Cerebellar cortex (tissue), 1 donor: ENCODE data around the gene RGL3.
A peak's percentile ranks its signal among the peaks of the same experiment; 100 is the strongest.
"Not testable (repeated sequence)": the region's sequence is repeated elsewhere in the genome, so short reads cannot be mapped to it uniquely, and the experiment has no call there.

ENCODE experiments used
- DNase-seq: peaks from one replicate; pipeline ENCODE4 v3.0.0-alpha.2; 2015; ENCODE audit warnings: low spot score

Gene RGL3

DNA sequence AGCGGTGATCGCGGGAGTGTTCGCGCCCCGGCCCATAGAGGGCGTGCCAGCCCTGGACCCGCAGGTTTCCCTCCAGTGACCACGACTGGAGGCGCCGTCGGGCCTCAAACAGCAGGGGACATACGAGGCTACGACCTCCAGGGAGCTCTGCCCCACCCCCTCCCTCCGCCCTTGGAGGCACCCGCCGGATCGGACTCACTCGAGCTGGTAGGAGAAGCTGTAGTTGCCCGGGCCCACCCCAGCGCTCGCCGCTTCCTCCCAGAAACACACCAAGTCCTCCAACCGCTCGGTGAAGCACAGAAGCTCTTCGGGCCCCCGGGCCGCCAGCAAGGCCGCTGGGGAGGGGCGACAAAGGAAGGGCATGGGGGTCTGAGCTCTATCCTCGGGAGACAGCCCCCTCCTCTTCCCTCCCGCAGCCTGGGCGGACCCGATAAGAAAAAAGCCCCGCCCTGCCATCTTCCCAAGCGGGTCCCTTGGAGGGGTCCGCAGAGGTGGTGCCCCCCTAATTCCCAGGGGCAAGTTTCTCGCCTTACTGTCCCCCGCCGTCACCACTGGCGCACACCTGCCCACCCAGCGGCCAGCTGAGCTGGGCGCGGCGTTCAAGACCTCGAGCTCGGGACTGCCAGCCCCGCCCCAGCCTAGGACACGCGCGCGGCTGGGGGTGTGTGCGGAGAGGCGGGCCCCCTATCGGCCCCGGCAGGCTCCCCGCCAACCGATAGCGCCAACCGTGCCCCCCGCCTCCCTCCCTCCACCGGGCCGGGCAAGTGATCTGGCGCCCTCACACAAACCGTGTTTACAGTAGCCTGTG is 36.0 kb downstream of the RGL3 start:
- DNase-seq = peak; percentile 39

GRCh38 chr19:11380653-11381537 is 38.2 kb downstream of the RGL3 start:
- peak; percentile 99 for DNase-seq

DNA sequence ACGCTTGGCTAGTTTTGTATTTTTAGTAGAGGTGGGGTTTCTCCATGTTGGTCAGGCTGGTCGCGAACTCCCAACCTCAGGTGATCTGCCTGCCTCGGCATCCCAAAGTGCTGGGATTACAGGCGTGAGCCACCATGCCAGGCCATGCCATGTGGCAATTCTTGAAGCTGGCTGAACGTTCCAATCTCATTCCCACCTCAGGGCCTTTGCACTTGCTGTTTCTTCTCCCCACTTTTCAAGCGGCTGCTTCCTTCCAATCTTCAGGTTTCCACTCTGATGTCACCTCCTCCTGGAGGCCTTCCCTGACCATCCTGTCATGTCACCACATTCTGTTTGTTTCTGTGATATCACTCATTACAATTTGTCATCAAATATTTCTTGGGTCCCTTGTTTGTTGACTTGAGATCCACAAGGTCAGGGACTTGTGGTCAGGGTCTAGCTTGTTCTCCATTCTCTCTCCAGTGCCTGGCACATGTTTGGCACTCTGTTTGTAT is 39.2 kb downstream of the RGL3 start:
- no peak for DNase-seq

DNA sequence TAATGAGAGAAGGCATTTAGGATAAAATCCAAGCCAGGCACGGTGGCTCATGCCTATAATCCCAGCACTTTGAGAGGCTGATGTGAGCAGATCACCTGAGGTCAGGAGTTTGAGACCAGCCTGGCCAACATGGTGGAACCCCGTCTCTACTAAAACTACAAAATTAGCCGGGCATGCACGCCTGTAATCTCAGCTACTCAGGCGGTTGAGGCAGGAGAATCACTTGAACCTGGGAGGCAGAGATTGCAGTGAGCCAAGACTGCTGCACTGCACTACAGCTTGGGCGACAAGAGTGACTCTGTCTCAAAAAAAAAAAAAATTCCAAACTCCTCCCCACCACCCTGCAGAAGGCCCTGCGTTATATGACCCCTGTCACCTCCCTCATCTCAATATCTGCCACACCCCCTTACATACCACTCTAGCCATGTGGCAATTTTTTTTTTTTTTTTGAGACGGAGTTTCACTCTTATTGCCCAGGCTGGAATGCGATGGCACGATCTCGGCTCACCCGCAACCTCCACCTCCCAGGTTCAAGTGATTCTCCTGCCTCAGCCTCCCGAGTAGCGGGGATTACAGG is 39.8 kb downstream of the RGL3 start:
- DNase-seq = not testable (repeated sequence)

GRCh38 chr19:11378319-11379189 is 40.6 kb downstream of the RGL3 start:
- peak; percentile 62 for DNase-seq

DNA sequence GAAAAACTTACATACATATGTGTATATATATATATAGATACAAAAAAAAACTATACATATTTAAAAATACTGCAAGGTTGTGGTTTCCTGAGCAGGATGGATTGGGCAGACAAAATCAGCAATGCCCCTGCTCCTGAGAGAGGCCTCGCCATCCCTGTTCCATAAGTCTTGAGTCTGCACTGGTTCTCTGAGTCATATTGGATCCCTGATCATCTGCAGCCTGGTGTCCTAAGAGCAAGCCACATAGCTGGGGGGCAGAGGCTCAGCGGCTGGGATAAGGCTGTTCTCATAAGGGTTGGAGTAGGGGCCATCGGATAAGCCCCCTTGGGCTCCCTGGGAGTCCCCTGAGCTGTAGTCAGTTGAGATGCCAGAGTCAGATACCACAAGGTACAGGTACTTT is 41.4 kb downstream of the RGL3 start:
- no peak for DNase-seq

DNA sequence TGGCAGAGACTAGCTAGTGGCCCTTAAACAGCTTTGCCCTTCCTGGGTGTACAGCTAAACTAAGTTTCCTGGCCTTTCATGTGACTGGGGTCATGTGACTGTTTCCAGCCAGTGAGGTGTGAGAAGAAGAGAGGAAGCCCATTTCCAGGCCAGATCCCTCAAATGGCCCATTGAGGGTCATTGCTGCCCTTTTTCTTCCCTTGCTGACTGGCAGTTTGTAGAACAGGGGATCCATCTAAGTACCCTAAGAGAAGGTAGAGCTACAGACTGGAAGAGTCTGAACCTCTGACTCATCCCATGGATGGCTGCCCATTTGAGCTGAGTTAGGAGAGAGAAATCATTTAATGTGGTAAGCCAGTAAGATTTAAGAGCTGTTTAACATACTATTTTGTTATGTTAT is 41.9 kb downstream of the RGL3 start:
- peak; percentile 49 for DNase-seq

- peak; percentile 70 for DNase-seq
Measured at GRCh38 chr19:11375143-11375948, 43.8 kb downstream of the RGL3 start.

DNA sequence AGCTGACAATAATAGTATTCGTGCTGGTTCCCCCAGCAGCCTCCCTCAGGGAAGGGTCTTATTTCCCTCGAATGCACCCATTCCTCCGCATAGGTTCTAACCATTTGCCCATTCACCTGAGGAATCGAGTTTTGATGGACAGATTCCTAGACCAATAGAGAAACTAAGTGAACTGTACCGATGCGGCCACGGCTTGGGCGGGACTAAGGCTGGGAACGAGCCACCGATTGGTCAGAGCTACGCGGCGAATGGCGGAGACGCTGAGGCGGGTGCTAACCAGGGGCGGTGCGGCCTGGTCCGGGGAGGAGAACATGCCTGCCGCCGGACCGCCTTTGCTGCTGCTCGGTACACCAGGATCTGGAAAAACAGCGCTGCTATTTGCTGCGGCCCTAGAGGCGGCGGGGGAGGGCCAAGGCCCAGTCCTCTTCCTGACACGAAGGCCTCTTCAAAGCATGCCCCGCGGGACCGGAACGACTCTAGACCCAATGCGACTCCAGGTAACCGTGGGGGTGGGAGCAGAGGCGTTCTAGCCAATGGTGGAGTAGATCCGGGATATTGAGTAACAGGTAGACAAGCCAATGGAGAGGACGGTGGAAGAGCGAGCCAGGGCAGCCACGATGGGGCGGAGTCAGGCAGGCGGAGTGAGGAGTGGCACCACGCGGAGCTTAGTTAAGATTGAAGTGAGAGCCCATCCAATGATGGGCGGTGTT is 44.5 kb downstream of the RGL3 start, which contains the start of gene SWSAP1:
TSS of gene SWSAP1 (plus strand) at position 234 of the 710 bp plus-strand sequence. CDS start at position 249, 15 bp downstream.
- peak; percentile 100 for DNase-seq

DNA sequence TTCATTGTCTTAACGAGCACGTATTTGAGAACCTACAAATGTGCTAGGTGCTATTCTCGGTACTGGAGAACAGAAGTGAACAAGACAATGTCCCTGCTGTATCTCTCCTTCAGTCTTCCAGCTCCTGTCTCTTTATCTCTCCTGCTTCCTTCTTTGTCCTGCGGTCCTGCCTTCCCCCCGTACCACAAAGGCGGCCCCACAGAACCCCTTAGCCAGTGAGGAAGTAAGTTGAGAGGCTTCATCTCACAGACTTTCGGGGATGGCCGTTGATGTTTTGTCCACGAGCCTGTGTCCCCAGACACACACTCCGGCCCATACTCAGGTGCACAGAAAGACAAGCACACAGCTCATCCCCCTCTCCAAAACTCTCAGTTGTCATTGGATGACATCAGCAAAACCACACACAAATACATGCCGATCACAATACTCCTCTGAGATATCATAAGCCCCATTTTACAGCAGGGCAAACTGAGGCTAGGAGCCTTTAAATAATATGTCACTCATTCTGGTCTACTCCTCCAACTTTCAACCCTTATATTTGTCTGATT is 45.2 kb downstream of the RGL3 start:
- no peak for DNase-seq

GRCh38 chr19:11373166-11373884 is 45.8 kb downstream of the RGL3 start:
- peak; percentile 79 for DNase-seq

- DNase-seq = no peak
Measured at GRCh38 chr19:11370744-11371143, 48.4 kb downstream of the RGL3 start.

GRCh38 chr19:11367528-11367927 is 51.6 kb downstream of the RGL3 start:
- no peak for DNase-seq

- DNase-seq = no peak
Measured at GRCh38 chr19:11365557-11366117, 53.5 kb downstream of the RGL3 start.

GRCh38 chr19:11364935-11365334 is 54.2 kb downstream of the RGL3 start:
- DNase-seq = no peak

DNA sequence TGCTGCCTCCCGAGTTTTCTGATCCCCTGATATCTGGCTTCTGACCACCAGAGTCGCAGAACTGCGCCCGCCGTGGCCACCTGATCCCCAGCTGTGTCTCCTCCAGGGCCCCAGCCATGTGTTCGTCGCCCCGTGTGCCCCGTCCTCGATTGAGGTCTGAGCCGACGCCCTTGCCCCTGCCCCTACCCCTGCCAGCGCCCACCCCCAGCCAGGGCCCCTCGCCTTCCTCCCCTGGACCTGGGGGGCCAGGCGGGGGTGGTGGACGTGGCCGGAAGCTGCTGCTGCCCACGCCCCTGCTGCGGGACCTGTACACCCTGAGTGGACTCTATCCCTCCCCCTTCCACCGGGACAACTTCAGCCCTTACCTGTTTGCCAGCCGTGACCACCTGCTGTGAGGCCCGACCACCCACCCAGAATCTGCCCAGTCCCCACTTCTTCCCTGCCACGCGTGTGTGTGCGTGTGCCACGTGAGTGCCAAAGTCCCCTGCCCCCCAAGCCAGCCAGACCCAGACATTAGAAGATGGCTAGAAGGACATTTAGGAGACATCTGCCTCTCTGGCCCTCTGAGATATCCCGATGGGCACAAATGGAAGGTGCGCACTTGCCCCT is 54.7 kb downstream of the RGL3 start:
- DNase-seq = no peak

DNA sequence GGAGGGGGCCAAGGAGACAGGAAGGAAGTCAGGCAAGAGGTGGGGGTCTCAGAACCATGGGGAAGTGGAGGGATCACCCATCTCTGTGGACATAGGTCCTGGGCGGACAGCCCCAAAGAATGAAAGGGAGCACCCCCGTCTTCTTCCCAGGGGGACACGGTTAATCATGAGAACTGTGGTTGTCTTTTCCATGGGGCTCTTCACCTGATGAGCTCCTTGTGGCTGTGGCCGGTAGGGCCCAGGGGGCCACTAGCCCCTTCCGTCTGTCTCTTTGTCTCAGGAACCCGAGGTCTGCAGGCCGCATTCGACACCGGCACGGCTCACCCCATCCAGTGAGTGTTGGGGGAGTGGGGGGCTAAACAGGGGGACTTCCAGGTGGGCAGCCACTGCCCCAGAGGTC is 55.2 kb downstream of the RGL3 start:
- DNase-seq = no peak
